ENCODE measurements around the gene BTG4.

- no peak for TF ChIP-seq CTCF (IDR thresholded peaks at IDR 0.05; ENCODE audit: low read depth, low read length)
- no peak for TF ChIP-seq EZH2phosphoT487 (IDR thresholded peaks at IDR 0.05; ENCODE audit: low read depth)
These were observed 46.8 kb downstream of the BTG4 start for GRCh38 chr11:111465400-111465799.
